Activated CD4-positive, alpha-beta T cell treated with anti-CD3 and anti-CD28 coated beads, Interleukin-2, amount 50 U/mL, for 1 hour (primary cell): ENCODE results near the gene ICOSLG.
A peak's percentile ranks its signal among the peaks of the same experiment; 100 is the strongest.
"Not testable (repeated sequence)": the region's sequence is repeated elsewhere in the genome, so short reads cannot be mapped to it uniquely, and the experiment has no call there.

ENCODE experiments used
- DNase-seq: peaks from one replicate; pipeline ENCODE4 v3.0.0-alpha.2; 2020

ICOSLG gene

GRCh38 chr21:44220674-44221073, 20.1 kb downstream of the ICOSLG start:
- not testable (repeated sequence) for DNase-seq

GRCh38 chr21:44218461-44218860, 22.3 kb downstream of the ICOSLG start:
- not testable (repeated sequence) for DNase-seq

GRCh38 chr21:44211978-44212377, 28.8 kb downstream of the ICOSLG start:
- DNase-seq = not testable (repeated sequence)

GRCh38 chr21:44211574-44211973, 29.2 kb downstream of the ICOSLG start:
- not testable (repeated sequence) for DNase-seq

- not testable (repeated sequence) for DNase-seq
Measured at GRCh38 chr21:44207860-44208646, 32.7 kb downstream of the ICOSLG start.

GRCh38 chr21:44206698-44207676, 33.8 kb downstream of the ICOSLG start:
- DNase-seq = not testable (repeated sequence)

- not testable (repeated sequence) for DNase-seq
Measured at GRCh38 chr21:44206187-44206586, 34.6 kb downstream of the ICOSLG start.

- not testable (repeated sequence) for DNase-seq
Measured at GRCh38 chr21:44202590-44203299, 38.0 kb downstream of the ICOSLG start.

GRCh38 chr21:44199997-44200396, 40.7 kb downstream of the ICOSLG start:
- not testable (repeated sequence) for DNase-seq

- no peak for DNase-seq
Measured at GRCh38 chr21:44199448-44199847, 41.3 kb downstream of the ICOSLG start.

- DNase-seq = not testable (repeated sequence)
Measured at GRCh38 chr21:44197156-44197516, 43.6 kb downstream of the ICOSLG start.

GRCh38 chr21:44196212-44197155, 44.3 kb downstream of the ICOSLG start:
- DNase-seq = peak; percentile 61

GRCh38 chr21:44194888-44195287, 45.9 kb downstream of the ICOSLG start:
- DNase-seq = not testable (repeated sequence)

GRCh38 chr21:44194451-44194850, 46.3 kb downstream of the ICOSLG start:
- not testable (repeated sequence) for DNase-seq

GRCh38 chr21:44193108-44193507, 47.6 kb downstream of the ICOSLG start:
- DNase-seq = not testable (repeated sequence)

GRCh38 chr21:44190349-44191271, 50.1 kb downstream of the ICOSLG start:
- not testable (repeated sequence) for DNase-seq

- DNase-seq = not testable (repeated sequence)
Measured at GRCh38 chr21:44184862-44185261, 55.9 kb downstream of the ICOSLG start.

- DNase-seq = not testable (repeated sequence)
Measured at GRCh38 chr21:44182202-44182601, 58.5 kb downstream of the ICOSLG start.

- DNase-seq = not testable (repeated sequence)
Measured at GRCh38 chr21:44181506-44181905, 59.2 kb downstream of the ICOSLG start.

- not testable (repeated sequence) for DNase-seq
Measured at GRCh38 chr21:44176127-44176526, 64.6 kb downstream of the ICOSLG start.
